GM18517 (cell line): Measurements from ENCODE around the gene WFDC9.
"Not testable (repeated sequence)": the region's sequence is repeated elsewhere in the genome, so short reads cannot be mapped to it uniquely, and the experiment has no call there.

Source experiments
- ATAC-seq: cut with Tn5 transposase; IDR thresholded peaks from one replicate; pipeline ENCODE4 v1.9.1; 2021; ENCODE audit warnings: mild to moderate bottlenecking, moderate library complexity; ENCODE audit not compliant: unreplicated experiment

Gene WFDC9

GRCh38 chr20:45631184-45631583 is at the start of gene WFDC9:
TSS of gene WFDC9 (minus strand) at chr20:45631284. CDS start at chr20:45610181, 21,103 bp downstream.
- no peak for ATAC-seq

GRCh38 chr20:45679650-45680049 is 48.6 kb upstream of the WFDC9 start:
- no peak for ATAC-seq

GRCh38 chr20:45672765-45673164 is 41.7 kb upstream of the WFDC9 start:
- no peak for ATAC-seq

- ATAC-seq = no peak
Observed at GRCh38 chr20:45670139-45670538, 39.1 kb upstream of the WFDC9 start, which contains the start of gene WFDC11. TSS of gene WFDC11 (minus strand) at chr20:45670239. CDS start at chr20:45650600, 19,639 bp downstream.

- not testable (repeated sequence) for ATAC-seq
Observed at GRCh38 chr20:45657038-45657437, 26.0 kb upstream of the WFDC9 start.

GRCh38 chr20:45651726-45652125 is 20.6 kb upstream of the WFDC9 start:
- ATAC-seq = not testable (repeated sequence)

GRCh38 chr20:45649312-45649863 is 18.3 kb upstream of the WFDC9 start:
- ATAC-seq = no peak

GRCh38 chr20:45647441-45648050 is 16.5 kb upstream of the WFDC9 start:
- no peak for ATAC-seq

- ATAC-seq = no peak
Observed at GRCh38 chr20:45646875-45647274, 15.8 kb upstream of the WFDC9 start.

GRCh38 chr20:45645869-45646268 is 14.8 kb upstream of the WFDC9 start:
- not testable (repeated sequence) for ATAC-seq

- not testable (repeated sequence) for ATAC-seq
Observed at GRCh38 chr20:45641076-45641475, 10.0 kb upstream of the WFDC9 start.

GRCh38 chr20:45639687-45640086 is 8.6 kb upstream of the WFDC9 start:
- no peak for ATAC-seq

GRCh38 chr20:45636513-45636912 is 5.4 kb upstream of the WFDC9 start:
- ATAC-seq = no peak

GRCh38 chr20:45630371-45630770 is 713 bp downstream of the WFDC9 start:
- ATAC-seq = no peak

- no peak for ATAC-seq
Observed at GRCh38 chr20:45629496-45630100, 1.5 kb downstream of the WFDC9 start, which contains the start of gene WFDC10A. TSS of gene WFDC10A (plus strand) at chr20:45629739. CDS start at chr20:45629814, 75 bp downstream.

GRCh38 chr20:45626540-45626939 is 4.5 kb downstream of the WFDC9 start:
- ATAC-seq = no peak

GRCh38 chr20:45621593-45621992 is 9.5 kb downstream of the WFDC9 start:
- ATAC-seq = no peak

GRCh38 chr20:45617591-45617990 is 13.5 kb downstream of the WFDC9 start:
- no peak for ATAC-seq

GRCh38 chr20:45612314-45612713 is 18.8 kb downstream of the WFDC9 start:
- no peak for ATAC-seq

- ATAC-seq = no peak
Observed at GRCh38 chr20:45611054-45611453, 20.0 kb downstream of the WFDC9 start.

- no peak for ATAC-seq
Observed at GRCh38 chr20:45607810-45608209, 23.3 kb downstream of the WFDC9 start.

- ATAC-seq = no peak
Observed at GRCh38 chr20:45595235-45595634, 35.8 kb downstream of the WFDC9 start.
